ENCODE results near the gene SLC5A10. TPM values are rescaled to one million over a fixed set of nuclear protein-coding genes. Genes with fewer than 3 reads are reported as not detected.

Gene SLC5A10
- total and polyA plus RNA-seq, 8 donors: 0.60 to 1.0 (median 0.77) TPM; not detected in 2

- H3K4me3 ChIP-seq: no peak overlapping the region
- peaks cover 0 to 20% of the 10 kb centered on the region in 2 donors for H3K36me3 ChIP-seq
- TF ChIP-seq, protein P1, sequence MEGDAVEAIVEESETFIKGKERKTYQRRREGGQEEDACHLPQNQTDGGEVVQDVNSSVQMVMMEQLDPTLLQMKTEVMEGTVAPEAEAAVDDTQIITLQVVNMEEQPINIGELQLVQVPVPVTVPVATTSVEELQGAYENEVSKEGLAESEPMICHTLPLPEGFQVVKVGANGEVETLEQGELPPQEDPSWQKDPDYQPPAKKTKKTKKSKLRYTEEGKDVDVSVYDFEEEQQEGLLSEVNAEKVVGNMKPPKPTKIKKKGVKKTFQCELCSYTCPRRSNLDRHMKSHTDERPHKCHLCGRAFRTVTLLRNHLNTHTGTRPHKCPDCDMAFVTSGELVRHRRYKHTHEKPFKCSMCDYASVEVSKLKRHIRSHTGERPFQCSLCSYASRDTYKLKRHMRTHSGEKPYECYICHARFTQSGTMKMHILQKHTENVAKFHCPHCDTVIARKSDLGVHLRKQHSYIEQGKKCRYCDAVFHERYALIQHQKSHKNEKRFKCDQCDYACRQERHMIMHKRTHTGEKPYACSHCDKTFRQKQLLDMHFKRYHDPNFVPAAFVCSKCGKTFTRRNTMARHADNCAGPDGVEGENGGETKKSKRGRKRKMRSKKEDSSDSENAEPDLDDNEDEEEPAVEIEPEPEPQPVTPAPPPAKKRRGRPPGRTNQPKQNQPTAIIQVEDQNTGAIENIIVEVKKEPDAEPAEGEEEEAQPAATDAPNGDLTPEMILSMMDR (IDR thresholded peaks at IDR 0.05): no peak
- H3K27me3 ChIP-seq: peaks cover 0 to 4% of the 10 kb centered on the region in 2 donors
- intact Hi-C loops (cut with DNase I): no loop called here
- H3K27ac ChIP-seq: no peak overlapping the region
- DNase-seq: peak in 1 of 4 donors; percentile 47
- peaks cover 0 to 15% of the 10 kb centered on the region in 2 donors for H3K4me1 ChIP-seq
- no peak for ATAC-seq
- H3K9me3 ChIP-seq: peaks cover 0 to 14% of the 10 kb centered on the region in 2 donors
Measured at GRCh38 chr17:18997650-18998196, 45.8 kb downstream of the SLC5A10 start.

DNA sequence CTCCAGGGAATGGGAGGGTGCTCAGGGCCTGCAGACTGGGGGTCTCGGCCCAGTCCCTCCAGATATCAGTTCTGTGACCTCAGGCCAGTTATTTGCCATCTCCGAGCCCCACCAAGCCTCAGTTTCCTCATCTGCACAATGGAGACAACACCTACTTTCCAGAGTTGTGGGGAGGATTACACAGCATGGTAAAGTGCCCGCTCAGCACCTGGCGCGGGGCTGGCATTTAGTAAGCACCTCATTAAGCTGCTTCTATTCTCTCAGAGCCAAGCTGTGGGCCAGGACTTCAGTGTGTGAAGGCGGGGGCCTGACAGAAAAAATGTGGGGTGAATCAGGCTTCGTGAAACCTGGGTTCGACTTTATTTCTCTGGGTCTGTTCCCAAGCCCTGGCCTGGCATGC, 47.4 kb downstream of the SLC5A10 start:
- TF ChIP-seq, protein P1 (IDR thresholded peaks at IDR 0.05): no peak
- Histone ChIP-seq H3K4me1 (peaks cover 3 to 24% of the 10 kb centered on the region in 2 donors), H3K36me3 (peaks cover 0 to 20% of the 10 kb centered on the region in 2 donors), H3K27me3 (peaks cover 0 to 20% of the 10 kb centered on the region in 2 donors), H3K9me3 (peaks cover 0 to 14% of the 10 kb centered on the region in 2 donors), H3K4me3 (no peak overlapping the region), H3K27ac (no peak overlapping the region)
- DNase-seq (no peak), ATAC-seq (no peak)
- intact Hi-C loops (cut with DNase I): no loop called here

- intact Hi-C loops (cut with DNase I): no loop called here
- Histone ChIP-seq H3K9me3 (peaks cover 0 to 14% of the 10 kb centered on the region in 2 donors), H3K27me3 (peaks cover 0 to 24% of the 10 kb centered on the region in 2 donors), H3K4me1 (peaks cover 3 to 28% of the 10 kb centered on the region in 2 donors), H3K27ac (no peak overlapping the region), H3K36me3 (peaks cover 0 to 20% of the 10 kb centered on the region in 2 donors), H3K4me3 (no peak overlapping the region)
- peak in 1 of 4 donors; percentile 67 for DNase-seq
- ATAC-seq: no peak
- TF ChIP-seq, protein P1 (IDR thresholded peaks at IDR 0.05): no peak
Measured at GRCh38 chr17:18999911-19000310, 47.9 kb downstream of the SLC5A10 start.

DNA sequence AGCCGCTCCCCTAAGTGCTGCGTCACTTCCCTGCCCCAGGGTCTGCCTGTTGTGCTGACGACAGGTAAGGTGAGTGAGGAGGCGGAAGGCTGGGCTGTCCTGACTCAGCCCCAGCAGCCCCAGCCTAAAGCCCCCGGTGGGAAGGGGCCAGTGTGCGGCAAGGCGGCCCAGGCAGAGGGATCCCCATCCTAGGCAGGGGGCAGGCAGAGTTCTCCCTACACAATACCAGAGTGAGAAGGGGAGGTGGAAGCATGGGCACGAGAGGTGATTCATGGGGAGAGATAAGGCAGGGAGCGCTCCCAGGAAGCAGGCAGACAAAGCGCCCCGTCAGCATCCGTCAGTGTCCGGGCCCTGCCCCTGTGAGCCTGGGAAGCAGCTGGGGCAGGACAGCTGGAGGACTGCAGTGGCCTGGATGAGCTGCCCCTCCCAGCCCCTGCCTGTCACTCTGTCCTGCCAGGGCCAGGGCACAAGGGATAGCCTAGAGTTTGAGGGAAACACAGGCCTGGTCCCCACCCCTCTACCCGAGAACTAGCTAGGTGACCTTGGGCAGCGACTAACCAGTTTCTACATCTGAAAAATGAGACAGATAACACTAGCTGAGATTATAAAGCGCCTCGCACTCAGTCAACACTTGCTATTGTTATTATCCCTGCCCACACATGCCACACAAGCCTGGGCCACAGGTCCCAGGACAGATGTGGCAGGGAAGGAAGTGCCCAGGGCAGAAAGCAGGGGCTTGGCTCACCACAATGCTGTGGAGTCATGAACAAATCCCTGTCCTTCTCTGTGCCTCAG, 48.8 kb downstream of the SLC5A10 start:
- TF ChIP-seq, protein P1 (IDR thresholded peaks at IDR 0.05): no peak
- Histone ChIP-seq H3K4me3 (no peak overlapping the region), H3K4me1 (peaks cover 3 to 32% of the 10 kb centered on the region in 2 donors), H3K9me3 (peaks cover 0 to 5% of the 10 kb centered on the region in 2 donors), H3K27ac (no peak overlapping the region), H3K27me3 (peaks cover 0 to 28% of the 10 kb centered on the region in 2 donors), H3K36me3 (peaks cover 0 to 20% of the 10 kb centered on the region in 2 donors)
- DNase-seq (peak in 1 of 4 donors; percentile 50), ATAC-seq (no peak)
- intact Hi-C loops (cut with DNase I): no loop called here

GRCh38 chr17:19001907-19002590, 50.1 kb downstream of the SLC5A10 start:
- Histone ChIP-seq H3K27ac (no peak overlapping the region), H3K4me1 (peaks cover 3 to 32% of the 10 kb centered on the region in 2 donors), H3K36me3 (peaks cover 0 to 18% of the 10 kb centered on the region in 2 donors), H3K27me3 (peaks cover 0 to 28% of the 10 kb centered on the region in 2 donors), H3K4me3 (no peak overlapping the region), H3K9me3 (no peaks in the 10 kb centered on the region)
- TF ChIP-seq, protein P1 (IDR thresholded peaks at IDR 0.05): no peak
- intact Hi-C loops (cut with DNase I): no loop called here
- DNase-seq (peak in 1 of 4 donors; percentile 58), ATAC-seq (no peak)

Data from left lung (tissue), 10 donors.